HG03097 (cell line): ENCODE results near the gene NEAT1.

ENCODE experiments used
- ATAC-seq: cut with Tn5 transposase; IDR thresholded peaks from one replicate; pipeline ENCODE4 v1.9.1; 2021; ENCODE audit not compliant: unreplicated experiment, low FRiP score

NEAT1 gene

GRCh38 chr11:65432686-65433582 lies 10.3 kb downstream of the NEAT1 start:
- ATAC-seq = no peak

DNA sequence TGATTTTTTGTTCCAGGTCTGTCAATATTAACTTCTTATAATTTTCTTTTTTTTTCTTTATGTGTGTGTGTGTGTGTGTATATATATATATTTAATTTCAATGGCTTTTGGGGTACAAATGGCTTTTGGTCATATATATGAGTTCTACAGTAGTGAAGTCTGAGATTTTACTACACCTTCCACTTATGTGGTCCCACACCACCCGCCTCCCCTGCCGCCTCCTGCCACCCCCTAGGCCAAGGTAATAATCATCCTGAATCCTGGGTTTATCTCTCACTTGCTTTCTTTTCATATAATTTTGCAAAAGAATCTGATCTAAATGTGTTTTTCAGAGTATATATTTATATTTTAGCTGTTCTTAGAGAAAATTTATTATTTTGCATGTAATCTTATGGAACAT lies 11.1 kb downstream of the NEAT1 start:
- no peak for ATAC-seq

DNA sequence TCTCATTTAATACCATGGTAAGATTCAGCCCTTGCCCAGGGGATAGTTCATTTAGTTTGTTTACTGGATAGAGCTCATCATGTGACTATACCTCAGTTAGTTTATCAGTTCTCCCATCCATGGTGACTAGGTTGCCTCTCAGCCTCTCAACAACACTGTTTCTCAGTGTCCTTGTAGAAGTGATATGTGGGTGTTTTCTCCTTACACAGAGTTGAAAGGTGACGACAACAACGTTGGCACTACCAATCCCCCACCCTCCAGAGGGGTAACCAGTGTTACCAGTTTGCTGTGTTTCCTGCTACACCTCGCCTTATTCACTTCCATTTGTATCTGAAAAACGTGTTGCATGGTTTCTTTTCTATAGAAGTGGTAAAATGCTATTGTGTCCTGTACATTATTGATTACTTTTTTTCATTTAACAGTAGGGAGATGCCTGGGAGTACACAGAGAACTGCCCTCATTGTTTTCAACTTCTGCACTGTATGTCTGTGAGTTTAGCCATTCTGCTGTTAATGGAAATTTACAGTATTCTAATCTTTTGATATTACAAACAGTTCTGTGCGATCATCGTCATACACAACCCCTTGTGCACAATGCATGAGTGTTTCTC lies 11.6 kb downstream of the NEAT1 start:
- ATAC-seq = no peak

DNA sequence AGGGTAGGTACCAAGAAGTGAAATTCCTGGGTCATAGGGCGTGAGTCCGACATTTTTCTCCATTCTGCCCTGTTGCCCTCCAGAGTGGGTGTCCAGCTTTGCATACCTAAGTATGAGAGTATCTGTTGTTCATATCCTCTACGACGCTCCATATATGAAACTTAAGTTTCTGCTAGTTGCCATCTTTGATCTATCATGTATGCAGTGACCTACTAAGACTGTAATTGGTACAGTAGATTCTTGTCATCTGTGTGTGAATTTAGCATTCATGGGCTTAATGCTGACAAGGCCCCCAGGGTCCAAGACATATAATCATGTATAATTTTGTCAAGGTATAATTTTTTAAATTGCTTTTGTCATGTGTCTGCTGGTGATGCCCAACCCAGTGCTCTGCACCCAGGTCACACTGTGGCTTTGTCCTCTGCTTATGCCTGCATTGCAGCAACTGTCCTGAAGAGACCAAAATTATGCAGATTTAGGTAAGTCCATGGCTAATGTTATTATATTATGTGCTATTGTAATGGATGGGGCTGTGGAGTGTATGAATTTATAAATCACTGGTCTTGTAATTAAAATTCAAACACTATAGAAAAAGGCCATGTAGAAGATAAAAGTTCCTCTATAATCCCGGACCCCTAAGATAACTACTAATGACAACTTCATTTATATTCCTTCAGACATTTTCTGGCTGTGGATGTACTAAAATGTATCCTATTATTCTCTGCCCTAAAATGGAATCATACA lies 12.2 kb downstream of the NEAT1 start:
- no peak for ATAC-seq

DNA sequence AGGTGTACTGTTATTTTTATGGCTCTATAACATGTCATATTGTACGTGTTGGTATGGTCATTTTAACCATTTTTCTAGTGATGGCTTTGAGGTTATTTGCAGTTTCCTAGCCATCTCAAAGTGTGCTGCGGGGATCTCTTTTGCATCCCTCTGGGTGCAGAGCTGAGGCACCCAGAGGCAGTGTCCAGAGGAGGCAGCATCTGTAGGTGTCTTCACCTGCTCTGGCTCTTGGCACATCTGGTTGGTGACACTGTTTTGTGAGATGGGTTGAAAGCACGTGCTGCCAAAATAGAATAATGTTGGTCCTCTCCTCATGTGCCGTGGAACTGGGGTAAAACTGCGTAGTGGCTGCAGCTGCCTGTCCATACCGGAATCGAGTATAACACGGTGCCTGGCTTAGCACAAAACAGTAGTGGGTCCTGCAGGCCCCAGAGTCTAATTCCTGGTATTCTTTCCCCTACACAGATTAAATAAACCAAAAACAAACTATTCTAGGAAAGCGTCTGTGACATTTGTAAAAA lies 12.9 kb downstream of the NEAT1 start:
- no peak for ATAC-seq

DNA sequence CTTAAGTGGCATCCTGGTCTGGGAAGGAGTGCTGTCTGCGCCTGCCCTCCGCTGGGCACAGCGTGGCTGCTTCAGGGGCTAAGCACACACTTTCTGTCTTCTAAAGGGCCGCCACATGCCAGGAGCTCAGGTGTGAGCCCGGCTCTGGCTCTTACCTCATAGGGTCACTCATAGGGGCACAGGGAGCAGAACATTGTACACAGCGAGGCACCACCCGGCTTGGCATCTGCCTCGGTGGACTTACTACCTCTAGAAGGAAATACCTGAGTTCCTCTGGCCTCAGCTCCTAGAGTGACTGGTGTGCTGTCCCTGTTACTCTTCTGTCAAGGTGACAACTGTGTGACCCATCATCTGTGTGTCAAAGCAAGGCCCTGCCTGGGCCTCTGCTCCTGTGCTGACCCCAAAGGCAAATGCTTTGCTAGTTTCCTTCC lies 13.4 kb downstream of the NEAT1 start:
- no peak for ATAC-seq

DNA sequence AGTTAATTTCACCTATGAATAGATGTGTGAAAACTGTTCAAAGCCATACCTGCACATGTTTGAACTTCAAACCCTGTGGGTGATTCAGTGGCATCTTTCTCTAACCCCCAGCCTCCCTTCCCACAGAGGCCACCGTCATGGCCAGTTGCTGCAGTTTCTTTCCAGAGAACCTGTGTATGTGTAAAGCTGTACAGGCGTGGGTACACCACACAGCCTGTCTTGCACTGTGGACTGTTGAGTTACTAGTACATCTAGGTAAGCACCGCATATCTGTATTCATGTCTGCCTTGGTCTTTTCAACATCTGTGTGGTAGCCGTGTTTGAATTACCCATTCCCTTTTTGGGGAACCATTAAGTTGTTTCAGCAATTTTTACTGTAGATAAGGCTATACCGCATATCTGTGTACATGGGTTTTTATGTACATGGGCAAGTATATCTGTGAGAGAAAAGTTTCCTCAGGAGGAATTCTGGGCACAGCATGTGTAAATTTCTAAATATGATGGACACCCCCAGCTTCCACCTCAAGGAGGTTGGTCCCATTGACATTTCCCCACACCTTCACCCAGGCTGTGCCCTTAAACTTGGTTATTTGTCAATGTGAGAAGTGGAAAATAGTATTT lies 13.9 kb downstream of the NEAT1 start:
- no peak for ATAC-seq

DNA sequence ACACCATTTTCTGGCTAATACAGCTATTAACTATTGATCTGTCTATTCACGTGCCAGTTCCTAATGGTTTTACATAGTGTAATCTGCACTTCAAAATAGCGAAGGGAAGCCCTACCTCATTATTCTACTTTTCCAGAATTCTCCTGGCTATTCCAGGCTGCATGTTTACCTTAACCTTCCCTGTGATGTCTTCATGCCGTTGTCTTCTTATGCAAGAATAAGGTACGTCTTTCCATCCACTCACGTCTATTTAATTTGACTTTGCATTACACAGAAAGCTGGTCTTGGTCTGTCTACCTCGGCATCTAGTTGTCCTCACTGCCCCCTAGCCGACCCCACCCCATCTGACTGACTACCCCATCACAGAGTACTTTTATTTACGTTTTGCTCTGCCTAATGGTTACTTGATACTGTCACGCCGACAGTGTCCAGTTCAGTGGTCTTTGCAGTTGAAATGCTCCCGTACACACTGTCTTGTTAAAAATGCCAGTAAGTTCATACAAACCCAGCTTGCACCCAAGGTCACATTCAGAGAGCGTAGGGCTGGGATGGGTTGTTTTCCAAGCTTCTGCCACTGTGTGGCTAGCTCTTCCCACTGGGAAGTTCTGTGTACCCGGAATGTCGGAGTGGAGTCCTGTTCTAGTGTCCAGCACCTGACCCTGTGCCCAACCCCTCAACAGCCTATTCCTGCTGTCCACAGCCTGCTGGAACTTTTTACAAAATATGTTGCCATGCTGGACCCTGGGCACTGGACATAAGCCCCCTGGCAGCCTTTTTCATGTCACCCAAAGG lies 15.0 kb downstream of the NEAT1 start:
- ATAC-seq = no peak

DNA sequence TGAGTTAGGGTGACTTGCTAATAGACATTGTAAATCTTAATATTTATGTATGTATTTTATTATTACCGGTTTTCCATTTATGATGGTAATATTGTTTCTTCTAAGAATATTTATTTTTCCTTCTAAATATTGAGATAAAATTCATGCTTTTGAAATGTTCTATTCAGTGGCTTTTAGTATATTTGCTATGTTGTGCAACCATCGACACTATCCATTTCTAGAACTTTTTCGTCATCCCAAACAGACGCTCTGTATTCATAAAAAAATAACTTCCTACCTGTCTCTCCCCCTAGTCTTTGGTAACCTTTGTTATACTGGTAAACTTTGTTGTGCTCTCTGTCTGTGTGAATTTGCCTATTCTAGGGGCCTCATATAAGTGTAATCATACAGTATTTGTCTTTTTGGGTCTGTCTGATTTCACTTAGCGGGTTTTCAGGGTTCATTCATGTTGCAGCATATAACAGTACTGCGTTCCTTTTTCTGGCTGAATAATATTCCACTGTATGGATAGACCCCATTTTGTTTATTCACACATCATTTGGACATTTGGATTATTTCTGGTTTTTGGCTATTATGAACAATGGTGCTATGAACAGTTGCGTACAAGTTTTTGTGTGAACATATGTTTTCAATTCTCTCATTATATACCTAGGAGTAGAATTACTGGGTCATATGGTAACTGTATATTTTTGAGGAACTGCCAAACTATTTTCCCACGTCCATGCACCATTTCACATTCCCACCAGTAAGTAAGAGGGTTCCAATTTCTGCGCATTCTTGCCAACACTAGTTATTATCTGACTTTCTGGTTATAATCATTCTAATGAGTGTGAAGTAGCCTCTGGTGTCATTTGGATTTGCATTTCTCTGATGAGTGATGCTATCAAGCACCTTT lies 15.9 kb downstream of the NEAT1 start:
- no peak for ATAC-seq

GRCh38 chr11:65439331-65440181 lies 17.0 kb downstream of the NEAT1 start:
- ATAC-seq = no peak

- peak; percentile 47 for ATAC-seq
Measured at GRCh38 chr11:65440831-65441499, 18.4 kb downstream of the NEAT1 start.

DNA sequence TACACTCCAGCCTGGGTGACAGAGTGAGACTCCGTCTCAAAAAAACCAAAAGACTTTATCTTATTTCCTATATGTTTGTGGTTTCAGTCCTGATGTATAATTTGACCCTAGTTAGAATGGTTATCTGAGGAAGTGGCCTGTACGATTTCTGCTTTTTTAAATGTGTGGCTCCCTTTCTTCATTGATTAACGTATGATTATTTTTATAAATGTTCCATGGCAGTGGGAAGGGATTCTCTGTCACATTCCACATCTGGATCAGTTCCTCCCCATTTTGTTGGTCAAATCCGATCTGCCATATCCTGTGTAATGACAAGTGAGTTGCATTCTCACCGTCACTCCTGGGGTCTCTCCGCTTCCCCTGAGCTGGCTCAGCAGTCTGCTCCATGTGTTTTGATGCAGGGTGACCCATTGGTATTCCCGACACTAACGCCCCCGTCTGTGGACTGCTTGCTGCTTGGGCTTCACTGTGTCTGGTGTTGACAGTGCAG lies 20.3 kb downstream of the NEAT1 start:
- ATAC-seq = no peak

- no peak for ATAC-seq
Measured at GRCh38 chr11:65444314-65445051, 21.9 kb downstream of the NEAT1 start.

- no peak for ATAC-seq
Measured at GRCh38 chr11:65445101-65445603, 22.6 kb downstream of the NEAT1 start.

- ATAC-seq = no peak
Measured at GRCh38 chr11:65445604-65446445, 23.2 kb downstream of the NEAT1 start.
